ENCODE results near the gene EDN2.

DNA sequence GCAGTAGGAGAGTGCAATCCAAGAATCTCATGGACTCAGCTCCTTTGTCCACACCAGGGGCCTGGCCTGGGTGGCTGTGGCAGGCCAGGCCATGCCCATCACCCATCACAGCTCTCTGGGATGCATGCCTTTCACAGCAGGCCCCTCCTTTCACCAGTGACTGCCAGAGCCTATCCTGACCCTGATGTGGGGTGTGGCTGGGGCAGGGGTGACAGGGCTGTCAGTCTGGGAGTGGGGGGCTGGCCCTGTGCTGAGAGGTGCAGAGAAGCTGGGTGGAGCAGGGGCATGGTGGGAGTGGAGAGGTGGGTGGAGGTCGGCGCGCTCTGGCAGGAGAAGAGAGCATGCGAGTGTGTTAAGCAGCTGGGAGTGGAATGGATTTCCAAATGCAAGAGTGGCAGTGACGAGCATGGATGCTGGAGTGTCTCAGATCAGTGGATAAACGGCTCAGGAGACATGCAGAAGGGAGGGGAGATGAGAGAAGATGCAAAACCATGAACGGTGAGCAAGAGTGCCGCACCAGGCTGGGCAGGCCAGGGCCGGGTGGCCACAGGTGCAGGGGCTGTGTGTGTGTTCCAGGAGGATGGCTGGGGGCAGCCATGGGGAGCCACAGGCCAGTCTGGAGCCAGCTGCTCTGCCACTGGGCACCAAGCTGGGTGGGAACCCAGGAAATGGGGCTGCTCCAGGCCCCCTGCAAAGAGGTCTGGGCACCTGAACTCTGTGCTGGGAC is 39.6 kb upstream of the EDN2 start:
- no peak for TF ChIP-seq POLR2A (IDR thresholded peaks at IDR 0.05)
- TF ChIP-seq, protein P1, sequence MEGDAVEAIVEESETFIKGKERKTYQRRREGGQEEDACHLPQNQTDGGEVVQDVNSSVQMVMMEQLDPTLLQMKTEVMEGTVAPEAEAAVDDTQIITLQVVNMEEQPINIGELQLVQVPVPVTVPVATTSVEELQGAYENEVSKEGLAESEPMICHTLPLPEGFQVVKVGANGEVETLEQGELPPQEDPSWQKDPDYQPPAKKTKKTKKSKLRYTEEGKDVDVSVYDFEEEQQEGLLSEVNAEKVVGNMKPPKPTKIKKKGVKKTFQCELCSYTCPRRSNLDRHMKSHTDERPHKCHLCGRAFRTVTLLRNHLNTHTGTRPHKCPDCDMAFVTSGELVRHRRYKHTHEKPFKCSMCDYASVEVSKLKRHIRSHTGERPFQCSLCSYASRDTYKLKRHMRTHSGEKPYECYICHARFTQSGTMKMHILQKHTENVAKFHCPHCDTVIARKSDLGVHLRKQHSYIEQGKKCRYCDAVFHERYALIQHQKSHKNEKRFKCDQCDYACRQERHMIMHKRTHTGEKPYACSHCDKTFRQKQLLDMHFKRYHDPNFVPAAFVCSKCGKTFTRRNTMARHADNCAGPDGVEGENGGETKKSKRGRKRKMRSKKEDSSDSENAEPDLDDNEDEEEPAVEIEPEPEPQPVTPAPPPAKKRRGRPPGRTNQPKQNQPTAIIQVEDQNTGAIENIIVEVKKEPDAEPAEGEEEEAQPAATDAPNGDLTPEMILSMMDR (IDR thresholded peaks at IDR 0.05), result no peak

Data from gastroesophageal sphincter (tissue), 3 donors.